ENCODE data around the gene TMEM255B. TPM values are rescaled to one million over a fixed set of nuclear protein-coding genes. Genes with fewer than 3 reads are reported as not detected.
"Not testable (repeated sequence)": the region's sequence is repeated elsewhere in the genome, so short reads cannot be mapped to it uniquely, and the experiment has no call there.

TMEM255B gene
- total and polyA plus RNA-seq, 2 donors = 4.9 to 17.5 TPM

GRCh38 chr13:113828282-113828825, 69.3 kb downstream of the TMEM255B start:
- Histone ChIP-seq H3K36me3 (ENCODE audit: insufficient read depth) (peaks cover 6% of the 10 kb centered on the region), H3K4me3 (ENCODE audit: low read depth, low read length) (no peak overlapping the region), H3K27ac (ENCODE audit: low read depth) (no peak overlapping the region), H3K4me1 (ENCODE audit: insufficient read depth) (no peaks in the 10 kb centered on the region)
- DNase-seq (ENCODE audit: extremely low spot score) = no peak
- 96% methylated on average over 20 of the region's 20 CpGs for WGBS

DNA sequence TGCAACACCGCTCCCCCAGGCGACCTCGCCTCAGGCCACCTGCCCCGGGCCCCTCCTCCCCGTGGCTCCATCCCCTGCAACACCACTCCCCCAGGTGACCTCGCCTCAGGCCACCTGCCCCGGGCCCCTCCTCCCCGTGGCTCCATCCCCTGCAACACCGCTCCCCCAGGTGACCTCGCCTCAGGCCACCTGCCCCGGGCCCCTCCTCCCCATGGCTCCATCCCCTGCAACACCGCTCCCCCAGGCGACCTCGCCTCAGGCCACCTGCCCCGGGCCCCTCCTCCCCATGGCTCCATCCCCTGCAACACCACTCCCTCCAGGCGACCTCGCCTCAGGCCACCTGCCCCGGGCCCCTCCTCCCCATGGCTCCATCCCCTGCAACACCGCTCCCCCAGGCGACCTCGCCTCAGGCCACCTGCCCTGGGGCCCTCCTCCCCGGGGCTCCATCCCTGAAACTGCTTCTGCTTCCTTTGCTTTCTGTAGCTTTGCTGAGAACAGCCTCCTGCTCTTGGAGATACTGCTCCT, 71.5 kb downstream of the TMEM255B start:
- DNase-seq (ENCODE audit: extremely low spot score); H3K4me1 ChIP-seq (ENCODE audit: insufficient read depth); H3K27ac ChIP-seq (ENCODE audit: low read depth); H3K36me3 ChIP-seq (ENCODE audit: insufficient read depth); H3K4me3 ChIP-seq (ENCODE audit: low read depth, low read length): not testable (repeated sequence)
- WGBS = 87% methylated on average over 20 of the region's 22 CpGs

DNA sequence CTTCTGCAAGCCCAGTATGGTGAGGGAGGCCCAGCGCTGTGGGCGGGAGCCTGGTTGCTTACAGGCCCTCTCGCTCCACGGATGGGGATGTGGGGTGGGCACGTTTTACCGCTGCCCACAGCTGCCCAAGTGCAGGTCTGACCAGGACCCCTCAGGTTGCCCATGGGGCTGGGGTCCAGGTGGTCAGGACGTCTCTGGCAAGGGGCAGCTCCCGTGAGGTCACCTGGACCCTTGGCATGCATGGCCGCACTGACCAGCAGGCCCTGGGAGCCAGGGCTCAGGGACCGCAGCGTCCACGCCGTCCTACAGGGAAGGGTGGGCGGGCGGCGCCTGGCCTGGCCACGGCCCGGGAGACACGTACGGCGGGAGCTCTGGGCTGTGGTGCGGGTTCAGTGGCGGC, 72.0 kb downstream of the TMEM255B start:
- Histone ChIP-seq H3K27ac (ENCODE audit: low read depth) (no peak overlapping the region), H3K4me1 (ENCODE audit: insufficient read depth) (no peaks in the 10 kb centered on the region), H3K36me3 (ENCODE audit: insufficient read depth) (peaks cover 8% of the 10 kb centered on the region), H3K4me3 (ENCODE audit: low read depth, low read length) (no peak overlapping the region)
- no peak for DNase-seq (ENCODE audit: extremely low spot score)
- 91% methylated on average over 23 of the region's 23 CpGs for WGBS

GRCh38 chr13:113832205-113832604, 73.2 kb downstream of the TMEM255B start:
- H3K4me3 ChIP-seq (ENCODE audit: low read depth, low read length) = no peak overlapping the region
- H3K36me3 ChIP-seq (ENCODE audit: insufficient read depth) = peaks cover 4% of the 10 kb centered on the region
- 92% methylated on average over 19 of the region's 19 CpGs for WGBS
- H3K27ac ChIP-seq (ENCODE audit: low read depth) = no peak overlapping the region
- DNase-seq (ENCODE audit: extremely low spot score) = no peak
- H3K4me1 ChIP-seq (ENCODE audit: insufficient read depth) = no peaks in the 10 kb centered on the region

GRCh38 chr13:113832631-113833030, 73.6 kb downstream of the TMEM255B start:
- Histone ChIP-seq H3K27ac (ENCODE audit: low read depth) (no peak overlapping the region), H3K36me3 (ENCODE audit: insufficient read depth) (peaks cover 4% of the 10 kb centered on the region), H3K4me1 (ENCODE audit: insufficient read depth) (no peaks in the 10 kb centered on the region), H3K4me3 (ENCODE audit: low read depth, low read length) (no peak overlapping the region)
- no peak for DNase-seq (ENCODE audit: extremely low spot score)
- 95% methylated on average over 23 of the region's 23 CpGs for WGBS

GRCh38 chr13:113833111-113833830, 74.2 kb downstream of the TMEM255B start:
- Histone ChIP-seq H3K4me1 (ENCODE audit: insufficient read depth) (no peaks in the 10 kb centered on the region), H3K36me3 (ENCODE audit: insufficient read depth) (peaks cover 4% of the 10 kb centered on the region), H3K4me3 (ENCODE audit: low read depth, low read length) (no peak overlapping the region), H3K27ac (ENCODE audit: low read depth) (no peak overlapping the region)
- WGBS = 90% methylated on average over 25 of the region's 25 CpGs
- DNase-seq (ENCODE audit: extremely low spot score) = no peak

- 77% methylated on average over 17 of the region's 17 CpGs for WGBS
- not testable (repeated sequence) for H3K27ac ChIP-seq (ENCODE audit: low read depth); H3K36me3 ChIP-seq (ENCODE audit: insufficient read depth); H3K4me3 ChIP-seq (ENCODE audit: low read depth, low read length); DNase-seq (ENCODE audit: extremely low spot score); H3K4me1 ChIP-seq (ENCODE audit: insufficient read depth)
Observed at GRCh38 chr13:113834006-113834405, 75.0 kb downstream of the TMEM255B start.

- Histone ChIP-seq H3K36me3 (ENCODE audit: insufficient read depth) (peaks cover 4% of the 10 kb centered on the region), H3K4me3 (ENCODE audit: low read depth, low read length) (no peak overlapping the region), H3K4me1 (ENCODE audit: insufficient read depth) (no peaks in the 10 kb centered on the region), H3K27ac (ENCODE audit: low read depth) (no peak overlapping the region)
- DNase-seq (ENCODE audit: extremely low spot score) = no peak
- WGBS = 92% methylated on average over 38 of the region's 38 CpGs
Observed at GRCh38 chr13:113834496-113835200, 75.6 kb downstream of the TMEM255B start.

- Histone ChIP-seq H3K27ac (ENCODE audit: low read depth) (no peak overlapping the region), H3K36me3 (ENCODE audit: insufficient read depth) (peaks cover 4% of the 10 kb centered on the region), H3K4me3 (ENCODE audit: low read depth, low read length) (no peak overlapping the region), H3K4me1 (ENCODE audit: insufficient read depth) (no peaks in the 10 kb centered on the region)
- 81% methylated on average over 37 of the region's 37 CpGs for WGBS
- DNase-seq (ENCODE audit: extremely low spot score) = no peak
Observed at GRCh38 chr13:113835461-113836270, 76.6 kb downstream of the TMEM255B start.

DNA sequence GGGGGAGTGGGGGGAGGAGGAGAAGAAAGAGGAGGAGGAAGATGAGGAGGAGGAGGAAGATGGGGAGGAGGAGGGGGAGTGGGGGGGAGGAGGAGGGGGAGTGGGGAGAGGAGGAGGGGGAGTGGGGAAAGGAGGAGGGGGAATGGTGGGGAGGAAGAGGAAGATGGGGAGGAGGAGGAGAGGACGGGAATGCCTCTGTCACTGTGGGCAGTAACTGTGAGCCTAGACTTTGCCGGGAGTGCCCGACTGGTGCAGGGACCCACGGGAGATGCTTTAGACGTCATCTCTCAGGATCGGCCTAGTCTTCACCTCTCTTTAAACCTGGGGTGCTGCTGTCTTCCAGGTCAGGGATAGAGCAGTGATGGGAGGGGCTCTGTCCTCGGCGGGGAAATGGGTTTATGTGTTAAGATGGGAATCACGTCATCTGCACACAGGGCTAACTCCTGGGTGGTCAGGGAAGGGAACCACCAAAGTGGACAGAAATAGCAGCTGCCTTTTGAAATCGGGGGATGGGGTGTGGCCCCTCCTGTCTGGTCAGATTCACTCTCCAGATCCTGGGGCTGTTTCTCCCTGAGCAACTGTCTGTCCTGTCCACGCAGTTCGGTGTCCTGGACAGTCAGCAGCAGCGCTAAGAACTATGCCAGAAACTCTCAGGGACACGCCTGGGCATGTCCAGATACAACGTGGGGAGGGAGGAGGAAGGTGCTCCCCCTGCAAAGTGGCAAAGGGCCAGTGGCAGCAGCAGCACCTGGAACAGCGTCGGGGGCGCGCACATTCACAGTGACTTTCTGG, 77.9 kb downstream of the TMEM255B start:
- H3K27ac ChIP-seq (ENCODE audit: low read depth) = peak overlapping the region; percentile 91
- WGBS = 17% methylated on average over 19 of the region's 19 CpGs
- H3K4me1 ChIP-seq (ENCODE audit: insufficient read depth) = no peaks in the 10 kb centered on the region
- DNase-seq (ENCODE audit: extremely low spot score) = peak; percentile 56
- H3K4me3 ChIP-seq (ENCODE audit: low read depth, low read length) = no peak overlapping the region
- H3K36me3 ChIP-seq (ENCODE audit: insufficient read depth) = peaks cover 4% of the 10 kb centered on the region

GRCh38 chr13:113837560-113838355, 78.7 kb downstream of the TMEM255B start:
- peak; percentile 61 for DNase-seq (ENCODE audit: extremely low spot score)
- H3K36me3 ChIP-seq (ENCODE audit: insufficient read depth) = peaks cover 2% of the 10 kb centered on the region
- H3K4me1 ChIP-seq (ENCODE audit: insufficient read depth) = no peaks in the 10 kb centered on the region
- peak overlapping the region; percentile 12 for H3K4me3 ChIP-seq (ENCODE audit: low read depth, low read length)
- 13% methylated on average over 16 of the region's 16 CpGs for WGBS
- H3K27ac ChIP-seq (ENCODE audit: low read depth) = peak overlapping the region; percentile 91

- no peak for DNase-seq (ENCODE audit: extremely low spot score)
- peaks cover 2% of the 10 kb centered on the region for H3K36me3 ChIP-seq (ENCODE audit: insufficient read depth)
- H3K27ac ChIP-seq (ENCODE audit: low read depth) = no peak overlapping the region
- 43% methylated on average over 8 of the region's 8 CpGs for WGBS
- no peaks in the 10 kb centered on the region for H3K4me1 ChIP-seq (ENCODE audit: insufficient read depth)
- no peak overlapping the region for H3K4me3 ChIP-seq (ENCODE audit: low read depth, low read length)
Observed at GRCh38 chr13:113838711-113839201, 79.7 kb downstream of the TMEM255B start.
